CD4-positive, alpha-beta T cell treated with Interleukin-15 for 1 hour (primary cell): ENCODE results near the gene UTP15.
A peak's percentile ranks its signal among the peaks of the same experiment; 100 is the strongest.

Source experiments
- DNase-seq: peaks from one replicate; pipeline ENCODE4 v3.0.0-alpha.2; 2020

Gene UTP15

DNA sequence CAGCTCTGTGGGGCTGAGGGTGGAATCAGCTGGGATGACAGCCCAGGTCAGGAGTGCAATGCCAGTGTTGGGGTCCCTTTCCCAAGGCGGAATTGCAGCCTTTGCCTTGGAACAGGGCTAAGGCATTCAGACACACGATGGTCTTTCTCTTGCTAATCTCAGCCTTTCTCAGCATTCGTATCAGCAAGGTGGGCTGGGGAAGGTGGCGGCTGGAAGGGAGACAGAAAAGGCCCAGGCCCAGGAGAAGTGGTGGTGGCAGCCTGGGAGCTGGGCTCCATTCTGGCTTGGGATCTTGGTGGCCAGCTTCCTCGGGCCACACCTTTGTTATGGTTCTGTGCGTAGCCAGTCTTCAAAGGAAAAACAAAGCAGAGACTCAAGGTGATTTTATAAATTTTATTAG, 59.3 kb downstream of the UTP15 start:
- DNase-seq = no peak

DNA sequence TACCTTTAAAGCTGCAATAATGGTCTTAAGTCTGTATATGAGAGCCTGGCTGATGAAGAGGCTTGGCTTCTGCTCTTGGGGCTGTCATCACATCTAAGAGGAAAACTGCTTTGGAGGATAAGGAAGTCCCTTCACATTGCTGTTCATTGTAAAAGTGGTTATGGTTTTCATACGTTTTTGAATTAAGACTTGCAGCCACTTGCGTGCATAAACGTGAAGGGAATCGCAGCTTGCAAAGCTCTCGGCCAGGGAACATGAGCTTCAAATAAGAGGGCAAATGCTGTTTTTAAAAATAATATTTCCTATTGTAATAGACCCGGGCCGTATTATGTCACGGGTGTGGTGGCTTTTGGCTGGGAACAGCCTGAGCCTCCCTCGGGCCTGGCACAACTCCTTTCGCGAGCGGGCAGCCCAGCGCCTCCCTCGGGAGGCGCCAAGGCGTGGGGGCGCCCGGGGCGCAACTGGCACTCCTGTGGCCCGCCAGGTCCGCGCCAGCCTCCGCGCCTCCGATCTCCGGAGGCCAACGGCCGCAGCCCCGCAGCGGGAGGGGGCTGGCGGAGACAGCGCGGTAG, 59.9 kb downstream of the UTP15 start:
- DNase-seq = no peak

DNA sequence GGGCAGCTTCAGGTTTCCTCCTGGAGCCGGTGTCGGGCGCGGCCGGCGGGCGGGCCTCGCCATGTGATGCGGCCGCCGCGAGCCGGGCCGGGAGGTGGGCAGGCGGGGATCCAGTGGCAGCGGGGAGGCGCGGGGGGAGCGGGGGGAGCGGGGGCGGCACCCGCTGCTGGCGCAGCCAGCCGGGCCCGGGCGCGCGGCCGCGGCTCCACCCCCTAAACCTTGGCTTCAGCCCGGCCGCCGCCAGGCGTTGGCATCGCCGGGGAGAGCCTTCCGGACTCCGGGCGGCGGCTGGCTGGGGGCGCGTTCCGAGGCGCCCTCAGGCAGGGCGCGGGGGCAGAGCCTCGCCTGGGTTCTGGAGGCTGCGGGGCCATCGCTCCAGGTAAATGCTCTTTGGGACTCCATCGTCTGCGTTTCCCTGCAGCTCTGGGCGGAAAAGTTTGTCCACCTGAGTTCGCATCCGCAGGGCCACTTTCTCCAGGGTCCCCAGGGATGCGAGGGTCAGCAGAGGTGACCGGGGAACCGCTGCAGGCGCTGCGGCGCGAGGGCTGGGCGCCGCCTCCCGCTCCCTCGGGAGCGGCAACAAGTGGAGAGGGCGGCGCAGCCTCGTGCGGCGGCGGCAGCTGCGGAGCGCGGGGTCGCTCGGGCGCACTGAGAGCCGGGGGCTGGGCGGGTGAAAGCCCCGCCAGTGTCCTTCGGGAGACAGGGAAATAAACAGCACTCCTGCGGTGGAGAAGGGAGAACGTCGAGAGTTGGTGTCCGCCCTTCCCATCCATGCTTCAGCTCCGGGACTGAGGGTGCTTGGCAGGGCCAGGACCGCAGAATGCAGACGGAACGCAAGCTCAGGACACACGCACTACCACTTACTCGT, 60.6 kb downstream of the UTP15 start, which contains the start of gene ARHGEF28:
Gene ARHGEF28, plus strand, starts transcription at position 253 of the 868 bp plus-strand sequence. CDS start 58,656 bp downstream, outside the sequence.
- DNase-seq = peak; percentile 19

DNA sequence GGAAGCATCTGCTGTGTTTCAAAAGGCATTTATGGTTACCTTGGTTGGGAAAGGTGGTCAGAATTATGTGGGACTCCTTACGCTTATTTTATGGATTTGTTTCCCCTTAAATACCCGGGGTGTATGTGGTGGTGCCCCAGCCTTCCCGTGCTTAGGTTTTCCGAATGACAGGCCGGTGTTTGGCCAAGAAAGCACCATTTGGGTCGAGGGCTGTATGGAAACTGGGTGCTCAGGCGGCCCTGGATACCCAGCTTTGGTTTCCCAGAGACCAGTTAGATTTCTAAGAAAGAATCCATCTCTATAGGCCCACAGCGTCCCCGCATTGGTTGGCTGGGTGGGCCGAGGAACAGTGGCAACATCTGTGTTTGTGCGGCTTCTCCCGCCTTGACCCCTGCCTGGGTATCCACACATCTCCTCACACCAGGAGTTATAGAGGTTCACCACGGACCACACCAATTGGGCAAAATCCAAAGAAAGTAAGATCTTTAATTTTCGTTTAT, 61.3 kb downstream of the UTP15 start:
- DNase-seq = no peak

DNA sequence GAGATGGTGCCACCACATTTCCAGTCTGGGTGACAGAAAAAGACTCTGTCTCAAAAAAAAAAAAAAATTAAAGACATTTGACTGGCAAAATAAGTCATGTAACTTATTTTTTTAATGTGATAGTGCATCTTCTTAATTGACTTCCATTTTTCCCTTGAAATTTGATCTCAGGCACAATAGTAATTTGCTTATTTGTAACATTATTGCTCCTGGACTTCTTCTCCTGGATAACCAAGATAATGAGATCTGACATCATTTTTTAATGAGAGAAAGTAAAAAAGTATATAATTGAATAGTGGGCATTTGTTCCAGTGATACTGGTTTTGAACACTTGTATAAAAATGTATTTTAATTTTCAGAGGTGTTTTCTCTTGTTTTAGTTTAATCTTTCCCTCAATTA, 63.9 kb downstream of the UTP15 start:
- DNase-seq = no peak

DNA sequence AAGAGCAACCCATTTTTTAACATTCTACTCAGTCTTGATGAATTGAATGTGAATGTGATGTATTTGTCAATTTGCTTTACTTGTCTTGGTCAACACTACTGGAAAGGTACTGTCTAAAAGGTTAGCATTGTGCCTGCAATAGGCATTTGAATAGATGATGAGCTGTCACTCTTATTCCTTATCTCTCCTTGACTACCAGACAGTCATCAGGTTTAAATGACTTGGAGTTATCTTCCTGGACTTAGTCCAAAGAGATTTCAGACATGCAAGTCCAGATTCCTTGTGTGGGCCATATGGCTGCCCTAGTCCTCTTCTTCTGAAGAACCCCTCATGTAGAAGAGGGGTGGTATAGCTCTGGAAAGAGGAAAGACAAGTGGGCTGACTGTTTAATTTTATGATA, 65.2 kb downstream of the UTP15 start:
- no peak for DNase-seq

DNA sequence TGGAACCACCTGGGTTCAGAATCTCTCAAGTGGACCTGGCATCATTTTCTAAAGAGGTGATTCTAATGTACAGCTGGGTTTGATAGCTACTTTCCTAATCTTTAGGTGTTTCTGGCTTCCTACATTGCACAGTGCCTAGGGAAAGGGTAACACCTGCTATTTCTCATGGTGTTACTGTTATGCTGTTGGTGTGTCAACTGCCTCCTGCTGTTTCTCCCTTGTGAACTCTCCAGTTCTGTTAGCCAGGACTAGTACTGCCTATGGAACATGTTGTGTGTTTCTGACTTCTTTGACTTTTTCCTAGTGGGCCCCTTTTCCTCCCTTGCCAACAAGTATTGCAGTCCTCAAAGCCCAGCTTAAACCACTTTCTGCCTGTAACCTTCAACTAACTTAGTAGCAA, 66.0 kb downstream of the UTP15 start:
- DNase-seq = no peak
